GM18505 (cell line): Measurements from ENCODE around the gene ZPBP.

ENCODE experiments used
- ATAC-seq: cut with Tn5 transposase; IDR thresholded peaks from one replicate; pipeline ENCODE4 v1.9.1; 2021; ENCODE audit not compliant: unreplicated experiment
- POLR2A ChIP-seq: IDR thresholded peaks from 4 replicates; pipeline ENCODE4 v1.6.1; 2011; ENCODE audit warnings: borderline replicate concordance; ENCODE audit not compliant: insufficient read depth, insufficient read length; ENCODE audit errors: extremely low read depth

Gene ZPBP

GRCh38 chr7:50092579-50093491 is at the start of gene ZPBP:
Gene ZPBP, minus strand, starts transcription at chr7:50093246. Its CDS starts 52 bp downstream, at chr7:50093194.
- ATAC-seq, result peak; percentile 73
- no peak for TF ChIP-seq POLR2A

GRCh38 chr7:50142425-50143017 is 49.5 kb upstream of the ZPBP start:
- no peak for ATAC-seq
- TF ChIP-seq POLR2A, result no peak

GRCh38 chr7:50141854-50142253 is 48.8 kb upstream of the ZPBP start:
- TF ChIP-seq POLR2A, result no peak
- no peak for ATAC-seq

GRCh38 chr7:50141131-50141530 is 48.1 kb upstream of the ZPBP start:
- TF ChIP-seq POLR2A, result no peak
- no peak for ATAC-seq

GRCh38 chr7:50140688-50141087 is 47.6 kb upstream of the ZPBP start:
- TF ChIP-seq POLR2A, result no peak
- no peak for ATAC-seq

- ATAC-seq, result no peak
- TF ChIP-seq POLR2A, result no peak
These were observed 45.1 kb upstream of the ZPBP start for GRCh38 chr7:50138101-50138500.

- no peak for TF ChIP-seq POLR2A
- ATAC-seq, result no peak
These were observed 32.7 kb upstream of the ZPBP start for GRCh38 chr7:50125766-50126165.

GRCh38 chr7:50121286-50121685 is 28.2 kb upstream of the ZPBP start:
- no peak for TF ChIP-seq POLR2A
- peak; percentile 73 for ATAC-seq

- no peak for TF ChIP-seq POLR2A
- peak; percentile 78 for ATAC-seq
These were observed 27.0 kb upstream of the ZPBP start for GRCh38 chr7:50119815-50120637.

GRCh38 chr7:50112250-50112649 is 19.2 kb upstream of the ZPBP start:
- no peak for ATAC-seq
- no peak for TF ChIP-seq POLR2A

- no peak for TF ChIP-seq POLR2A
- ATAC-seq, result no peak
These were observed 8.8 kb upstream of the ZPBP start for GRCh38 chr7:50101873-50102272.

- no peak for TF ChIP-seq POLR2A
- no peak for ATAC-seq
These were observed 2.6 kb upstream of the ZPBP start for GRCh38 chr7:50095634-50096033.

- ATAC-seq, result no peak
- no peak for TF ChIP-seq POLR2A
These were observed 4.5 kb downstream of the ZPBP start for GRCh38 chr7:50088463-50089129.
